HL-60/S4 (cell line): ENCODE results near the gene CLIP1.
"Not testable (repeated sequence)": the region's sequence is repeated elsewhere in the genome, so short reads cannot be mapped to it uniquely, and the experiment has no call there.

Experiments used
- in situ Hi-C: fragments of 300-500 bp; cut with MboI; formaldehyde crosslinking; loops from 2 replicates; pipeline ENCODE4 v1.14.3; 2022; ENCODE audit warnings: low sequenced_read_pairs

Gene CLIP1

DNA sequence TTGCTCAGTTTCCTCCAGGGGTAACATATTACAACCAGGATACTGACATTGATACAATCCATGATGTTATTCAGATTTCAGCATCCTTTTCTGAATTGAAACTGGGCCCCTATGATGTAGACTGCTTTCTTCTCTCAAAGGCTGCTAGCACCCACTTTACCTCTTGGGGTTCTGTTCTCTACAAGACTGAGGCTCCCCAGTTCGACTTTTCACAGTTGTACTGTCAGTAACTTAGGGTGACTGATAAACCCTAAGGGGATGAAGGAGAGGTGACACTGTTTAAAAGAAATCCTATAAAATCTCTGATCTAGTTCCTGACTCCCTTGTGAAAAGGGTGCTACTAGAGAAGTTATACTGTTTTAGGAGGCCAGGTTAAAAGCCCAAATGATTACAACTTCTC, 157.0 kb downstream of the CLIP1 start:
- in situ Hi-C loops, result no loop called here

DNA sequence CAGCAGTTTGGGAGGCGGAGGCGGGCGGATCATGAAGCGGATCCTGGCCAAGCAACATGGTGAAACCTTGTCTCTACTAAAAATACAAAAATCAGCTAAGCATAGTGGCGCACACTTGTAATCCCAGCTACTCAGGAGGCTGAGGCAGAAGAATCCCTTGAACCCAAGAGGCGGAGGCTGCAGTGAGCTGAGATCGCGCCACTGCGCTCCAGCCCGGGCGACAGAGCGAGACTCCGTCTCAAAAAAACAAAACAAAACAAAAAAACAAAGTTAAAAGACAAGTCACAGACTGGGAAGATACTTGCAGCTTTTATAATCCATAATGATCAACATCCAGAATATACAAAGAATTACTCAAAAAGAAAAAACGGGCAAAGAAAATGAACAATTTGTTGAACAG, 161.7 kb downstream of the CLIP1 start:
- in situ Hi-C loops, result not testable (repeated sequence)

DNA sequence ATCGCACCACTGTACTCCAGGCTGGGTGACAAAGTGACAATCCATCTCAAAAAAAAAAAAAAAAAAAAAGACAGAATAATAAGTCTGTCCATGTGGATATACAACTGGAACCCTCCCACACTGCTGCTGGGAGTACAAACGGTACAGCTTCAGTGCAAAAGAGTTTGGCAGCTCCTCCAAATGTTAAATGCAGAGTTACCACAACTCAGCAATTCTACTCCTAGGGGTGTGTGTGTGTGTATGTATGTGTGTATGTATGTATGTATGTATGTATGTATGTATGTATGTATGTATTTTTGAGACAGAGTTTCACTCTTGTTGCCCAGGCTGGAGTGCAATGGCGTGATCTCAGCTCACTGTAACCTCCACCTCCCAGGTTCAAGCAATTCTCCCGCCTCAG, 163.5 kb downstream of the CLIP1 start:
- in situ Hi-C loops, result not testable (repeated sequence)

DNA sequence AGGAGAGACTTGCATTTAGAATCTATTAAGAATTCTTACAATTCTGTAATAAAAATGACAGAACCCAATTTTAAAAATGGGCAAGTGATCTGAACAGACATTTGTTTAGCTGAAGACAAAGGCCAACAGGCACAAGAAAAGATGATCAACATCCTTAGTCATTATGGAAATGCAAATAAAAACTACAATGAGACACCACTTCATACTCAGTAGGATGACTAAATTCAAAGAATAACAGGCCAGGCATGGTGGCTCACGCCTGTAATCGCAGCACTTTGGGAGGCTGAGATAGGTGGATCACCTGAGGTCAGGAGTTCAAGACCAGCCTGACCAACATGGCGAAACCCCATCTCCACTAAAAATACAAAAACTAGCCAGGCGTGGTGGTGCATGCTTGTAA, 164.0 kb downstream of the CLIP1 start:
- in situ Hi-C loops, result not testable (repeated sequence)

DNA sequence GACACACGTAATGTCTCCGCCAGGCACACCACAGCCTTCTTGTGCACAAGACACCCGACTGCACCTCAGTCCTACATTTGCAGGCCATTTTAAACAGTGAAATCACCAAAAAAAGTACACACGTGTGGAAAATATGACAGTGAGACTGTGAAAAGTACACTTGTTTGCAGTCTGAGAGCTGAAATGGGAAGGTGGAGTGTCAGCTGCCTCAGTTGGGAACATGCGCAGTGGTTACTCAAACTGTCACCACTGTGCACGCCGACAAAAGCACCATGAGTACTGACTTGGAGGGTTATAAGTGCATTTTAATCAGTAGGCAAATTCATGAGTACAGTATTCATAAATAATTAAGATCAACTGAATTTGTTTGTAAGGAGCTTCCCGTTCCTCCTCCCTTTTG, 171.9 kb downstream of the CLIP1 start:
- in situ Hi-C loops, result no loop called here

DNA sequence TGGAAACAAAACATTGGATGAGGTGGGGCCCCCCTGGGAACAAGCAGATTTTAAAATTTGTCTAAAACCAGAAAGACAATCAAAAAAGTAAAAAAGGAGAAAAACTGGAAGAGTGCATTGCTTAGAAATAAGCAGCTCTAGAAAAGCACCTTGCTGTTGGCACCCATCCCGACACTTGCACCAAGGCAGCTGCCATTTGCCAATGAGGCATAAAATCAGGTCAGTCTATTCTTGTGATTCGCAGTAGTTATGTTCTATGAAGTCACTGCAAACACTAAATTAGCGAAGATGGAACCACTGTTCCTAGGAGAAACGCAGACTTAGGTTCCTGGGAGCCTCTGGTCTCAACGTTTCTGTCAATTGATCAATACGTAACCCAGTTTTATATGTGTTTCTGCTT, 172.4 kb downstream of the CLIP1 start:
- in situ Hi-C loops, result no loop called here

DNA sequence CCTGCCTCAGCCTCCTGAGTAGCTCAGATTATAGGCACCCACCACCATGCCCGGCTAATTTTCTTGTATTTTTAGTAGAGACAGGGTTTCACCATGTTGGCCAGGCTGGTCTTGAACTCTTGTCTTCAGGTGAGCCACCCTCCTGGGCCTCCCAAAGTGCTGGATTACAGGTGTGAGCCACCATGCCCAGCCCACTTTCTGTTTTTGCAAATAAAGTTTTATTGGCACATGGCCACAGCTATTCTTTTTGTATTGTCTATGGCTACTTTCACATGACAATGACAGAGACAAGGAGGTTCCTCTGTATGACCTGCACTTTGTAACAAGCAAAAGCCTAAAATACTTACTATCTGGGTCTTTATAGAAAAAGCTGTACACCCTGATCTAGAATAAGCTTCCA, 176.9 kb downstream of the CLIP1 start:
- in situ Hi-C loops, result no loop called here

DNA sequence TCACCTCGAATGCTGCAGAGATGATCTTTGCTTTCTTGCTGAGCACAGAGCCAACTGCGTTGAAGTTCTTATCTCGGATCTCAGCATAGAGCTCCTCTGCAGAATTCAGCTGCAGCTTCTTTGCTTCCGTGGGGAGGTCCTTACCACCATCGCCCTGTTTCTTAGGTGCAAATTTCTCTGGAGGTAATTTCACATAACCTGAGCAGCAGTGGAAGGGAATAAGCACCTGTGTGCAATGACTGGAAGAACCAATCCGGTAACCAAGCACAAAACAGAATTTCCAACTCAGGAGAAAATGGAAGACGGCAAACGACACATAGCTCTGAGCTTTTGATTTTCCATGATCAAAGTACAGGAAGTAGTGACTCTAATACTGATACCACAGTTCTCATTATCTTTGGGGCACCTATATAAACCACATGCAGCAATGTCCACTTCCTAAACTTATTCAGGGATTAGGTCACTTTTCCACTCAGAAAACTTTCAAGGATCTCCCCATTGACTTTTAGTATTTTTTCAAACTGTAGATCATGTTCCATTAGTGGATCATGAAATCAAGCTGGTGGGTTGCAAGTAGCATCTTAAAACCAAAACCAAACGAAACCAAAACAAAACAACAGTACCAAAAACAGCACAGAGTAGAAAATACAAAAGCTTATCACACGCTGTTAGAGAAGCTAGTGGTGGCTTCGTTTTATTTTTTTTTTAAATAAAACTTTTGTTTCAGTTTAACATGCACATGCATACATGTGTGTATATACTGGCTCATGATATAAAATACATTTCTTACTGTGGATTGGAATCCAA, 177.7 kb downstream of the CLIP1 start:
- in situ Hi-C loops, result no loop called here

DNA sequence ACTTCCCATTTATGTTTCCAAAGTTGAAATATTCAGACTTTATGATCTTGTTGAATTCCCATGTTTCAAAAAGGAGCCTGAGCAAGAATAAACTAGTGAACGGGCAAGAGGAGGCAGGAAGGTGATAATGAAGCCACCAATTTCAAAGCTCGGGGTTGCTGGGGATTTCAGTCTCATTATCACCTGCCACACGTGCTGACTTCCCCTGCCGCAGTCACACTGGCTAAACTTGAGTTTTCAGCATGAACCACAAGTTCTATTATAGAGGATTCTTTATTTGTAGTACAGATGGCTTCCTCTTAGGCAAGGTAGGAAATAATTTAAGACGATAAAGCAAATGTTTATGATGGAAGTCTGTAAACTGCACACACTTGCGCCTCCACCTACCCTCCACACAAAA, 178.5 kb downstream of the CLIP1 start:
- in situ Hi-C loops, result no loop called here

DNA sequence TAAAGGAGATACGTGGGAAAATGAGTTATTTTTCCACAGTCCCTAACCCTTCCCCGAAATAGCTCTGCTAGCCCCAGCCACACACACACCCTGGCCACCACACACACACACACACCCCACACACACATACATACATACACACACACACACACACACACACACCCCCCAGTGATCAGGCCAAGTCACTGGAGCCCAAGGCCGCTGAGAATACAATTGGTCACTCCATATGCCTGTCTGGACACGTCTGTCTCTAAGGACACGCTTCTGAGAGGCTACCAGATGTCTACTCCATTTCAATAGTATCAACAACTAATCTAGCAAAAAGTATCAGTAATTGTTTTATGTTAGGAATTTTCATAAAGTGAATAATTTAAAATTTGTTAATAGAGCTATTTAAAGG, 183.6 kb downstream of the CLIP1 start:
- in situ Hi-C loops, result no loop called here

DNA sequence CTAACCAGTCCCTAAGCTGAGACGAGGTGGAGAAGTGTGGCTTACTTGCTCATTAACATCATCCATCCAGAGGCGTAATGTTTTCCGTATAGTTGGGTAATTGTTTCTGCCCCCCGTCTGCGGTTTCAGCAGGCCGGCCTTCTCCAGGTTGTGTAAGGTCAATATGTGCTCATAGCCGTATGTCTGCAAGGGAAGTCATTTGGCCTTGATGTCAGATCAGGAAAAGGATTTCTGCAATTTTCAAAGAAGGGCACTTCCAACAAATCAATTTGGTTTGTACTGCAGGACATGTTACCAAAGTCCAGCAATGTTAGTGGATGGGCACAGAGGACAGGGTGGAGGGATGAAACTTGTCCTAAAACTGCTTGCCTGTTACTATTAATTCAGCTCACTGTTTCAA, 186.7 kb downstream of the CLIP1 start:
- in situ Hi-C loops, result no loop called here

DNA sequence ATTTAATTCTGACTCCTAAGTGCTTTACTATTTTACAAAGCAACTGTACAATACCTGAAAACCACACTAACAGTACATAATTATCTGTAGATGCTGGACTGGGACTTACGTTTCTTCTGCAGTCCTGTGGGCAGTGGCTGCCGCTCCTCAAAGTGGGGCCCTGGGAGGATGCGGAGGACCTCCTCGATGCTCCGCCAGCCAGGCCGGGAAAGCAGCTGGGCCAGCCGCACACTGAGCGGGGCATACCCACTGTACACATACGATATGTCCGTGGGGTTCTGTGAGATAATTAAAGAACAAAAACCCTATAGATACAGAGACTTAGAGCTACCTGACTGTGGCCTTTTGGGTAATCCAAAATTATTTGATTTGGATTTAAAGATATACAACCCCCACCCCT, 189.8 kb downstream of the CLIP1 start:
- in situ Hi-C loops, result no loop called here

DNA sequence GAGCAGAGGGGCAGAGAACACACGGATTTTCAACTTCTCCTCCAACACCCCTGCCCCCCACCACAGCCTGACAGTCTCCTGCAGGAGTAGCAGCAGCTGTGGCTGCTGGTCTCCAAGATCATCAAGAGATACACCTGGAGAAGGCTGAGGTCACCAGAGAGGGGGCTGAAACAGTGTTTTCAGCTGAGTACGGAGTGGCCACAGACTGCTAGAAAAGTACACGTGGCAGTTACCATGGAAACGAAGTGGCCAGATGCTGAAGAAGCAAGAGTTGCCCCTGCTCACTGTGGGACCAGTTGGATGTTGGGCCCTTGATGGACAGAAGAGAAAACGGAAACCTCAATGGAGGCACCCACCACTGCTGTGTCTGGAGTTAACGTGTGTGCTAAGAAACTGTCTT, 191.7 kb downstream of the CLIP1 start:
- in situ Hi-C loops, result no loop called here

DNA sequence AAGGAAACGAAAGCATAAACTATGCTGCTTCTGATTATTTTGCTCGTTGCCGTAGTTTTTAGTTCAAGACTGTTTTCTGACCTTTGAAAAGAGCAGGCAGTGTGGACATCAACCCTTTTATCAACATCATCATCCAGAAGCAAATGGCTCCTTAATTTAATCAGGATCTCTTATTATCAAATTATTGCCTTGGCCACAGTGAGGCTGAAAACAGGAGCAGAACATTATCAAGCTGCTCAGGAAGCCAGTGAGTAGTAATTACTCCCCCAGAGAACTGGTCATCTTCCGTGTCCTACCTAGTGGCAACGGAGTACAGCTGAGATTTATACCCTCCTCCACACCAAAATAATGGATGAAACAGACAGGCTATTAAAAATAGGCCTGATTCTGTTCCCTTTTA, 194.4 kb downstream of the CLIP1 start:
- in situ Hi-C loops, result no loop called here

DNA sequence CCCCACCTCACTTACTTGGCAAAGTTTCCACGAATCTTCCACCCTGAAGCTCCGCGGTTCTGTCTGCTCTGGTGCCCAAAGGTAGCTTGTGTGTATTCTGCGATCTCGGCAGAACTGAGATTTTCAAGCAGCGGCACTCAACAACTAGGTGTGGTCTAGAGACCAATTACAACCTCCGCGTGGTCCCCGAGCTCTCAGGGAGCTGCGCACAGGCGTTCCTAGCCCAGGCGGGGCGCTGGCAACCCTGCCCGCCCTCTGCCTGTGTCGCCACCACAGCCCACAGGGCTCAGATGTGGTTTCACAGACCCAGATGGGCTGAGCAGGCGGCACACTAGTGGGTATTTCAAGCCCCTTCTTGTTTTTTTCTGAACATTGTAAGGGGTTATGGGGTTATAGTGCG, 195.1 kb downstream of the CLIP1 start:
- in situ Hi-C loops, result no loop called here

DNA sequence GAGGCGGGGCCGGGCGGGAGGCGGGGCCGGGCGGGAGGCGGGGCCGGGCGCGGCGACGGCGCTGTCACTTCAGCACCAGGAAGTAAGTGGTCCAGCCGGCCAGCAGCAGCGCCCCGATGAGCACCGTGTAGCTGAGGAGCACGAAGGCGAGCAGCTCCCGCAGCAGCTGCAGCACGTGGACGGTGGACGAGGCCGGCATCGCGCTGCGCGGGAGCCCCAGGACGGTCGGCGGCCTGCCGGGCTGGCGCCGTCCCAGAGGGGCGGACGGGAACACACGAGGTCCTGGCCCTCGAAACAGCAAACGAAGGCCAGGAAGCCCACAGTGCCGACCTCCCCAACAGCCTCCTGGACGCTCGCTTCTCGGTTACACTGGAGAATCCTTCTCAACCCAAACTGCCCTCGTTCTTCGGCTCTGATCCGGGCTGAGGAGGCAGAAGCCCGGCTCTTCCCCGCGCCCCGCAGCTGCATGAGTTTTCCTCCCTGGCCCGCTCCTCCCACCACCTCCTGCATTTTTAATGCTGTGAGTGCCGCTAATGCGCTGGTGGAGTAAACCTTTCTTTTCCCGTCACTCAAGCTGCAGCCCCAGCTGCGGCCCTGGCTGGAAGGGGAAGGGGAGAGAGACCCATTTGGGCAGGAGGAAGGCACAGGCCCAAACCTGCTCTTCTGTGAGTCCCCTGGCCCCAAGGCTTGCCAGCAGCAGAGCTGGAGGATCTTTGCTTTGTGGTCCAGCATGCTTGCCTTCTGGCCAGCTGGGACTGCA, 195.9 kb downstream of the CLIP1 start:
- in situ Hi-C loops, result no loop called here

DNA sequence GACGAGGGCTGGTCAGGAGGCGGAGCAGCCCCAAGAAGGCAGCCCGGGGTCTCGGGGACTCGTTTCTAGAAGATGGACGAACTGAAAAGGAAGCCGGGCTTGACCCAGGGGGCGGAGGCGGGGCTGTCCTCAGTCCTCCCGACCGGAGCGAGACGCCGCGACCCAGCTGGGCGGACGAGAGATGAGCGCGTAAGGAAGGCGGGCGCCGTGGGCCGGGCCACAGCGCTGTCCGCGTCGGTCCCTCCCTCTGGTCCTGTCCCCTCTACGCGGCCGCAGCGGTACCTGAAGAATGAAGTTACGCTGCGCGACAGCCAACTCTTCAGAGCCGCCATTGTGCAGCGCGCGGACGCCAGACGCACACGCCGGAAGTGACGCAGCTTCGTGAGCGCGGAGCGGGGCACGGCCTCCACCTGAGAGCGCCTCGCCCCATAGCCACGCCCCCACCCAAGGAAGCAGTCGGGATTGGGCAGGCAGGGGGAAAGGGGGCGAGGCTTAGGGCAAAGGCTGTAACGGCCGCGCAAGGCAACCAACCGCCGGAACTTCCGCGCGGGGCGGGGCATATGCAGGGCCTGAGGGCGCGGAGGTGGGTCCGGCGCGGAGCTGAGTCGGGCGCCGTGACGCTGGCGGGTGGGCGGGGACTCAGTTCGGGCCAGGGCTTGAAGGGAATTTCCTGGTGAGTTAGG, 196.6 kb downstream of the CLIP1 start, which contains the start of gene DIABLO:
DIABLO (minus strand) TSS at position 370 of the 683 bp plus-strand sequence; CDS start at position 332, 38 bp downstream.
- in situ Hi-C loops, result no loop called here
